Neuronal stem cell (in vitro differentiated cells): ENCODE measurements around the gene WNT8A.

Source experiments
- DNase-seq: peaks from one replicate; pipeline ENCODE4 v3.0.0-alpha.2; 2013; ENCODE audit warnings: low spot score
- H2AFZ ChIP-seq: one replicate; pipeline ENCODE4 v1.6.1; 2013; ENCODE audit warnings: mild to moderate bottlenecking, low read length, inconsistent platforms
- H2AK5ac ChIP-seq: 2 replicates; pipeline ENCODE4 v1.6.1; 2013; ENCODE audit warnings: low read depth, mild to moderate bottlenecking, inconsistent platforms, low read length, moderate library complexity, mixed read lengths
- H2BK120ac ChIP-seq: 2 replicates; pipeline ENCODE4 v1.6.1; 2013; ENCODE audit warnings: low read depth, mild to moderate bottlenecking, inconsistent platforms, low read length, moderate library complexity, mixed read lengths
- H2BK12ac ChIP-seq: one replicate; pipeline ENCODE4 v1.6.1; 2013; ENCODE audit warnings: low read length, inconsistent platforms
- H2BK15ac ChIP-seq: 2 replicates; pipeline ENCODE4 v1.6.1; 2013; ENCODE audit warnings: mild to moderate bottlenecking, low read length, inconsistent platforms, mixed read lengths
- H2BK5ac ChIP-seq: one replicate; pipeline ENCODE4 v1.6.1; 2013; ENCODE audit warnings: inconsistent platforms, mild to moderate bottlenecking, low read length, moderate library complexity
- H3K14ac ChIP-seq: one replicate; pipeline ENCODE4 v1.6.1; 2013; ENCODE audit warnings: low read length, inconsistent platforms
- H3K18ac ChIP-seq: 2 replicates; pipeline ENCODE4 v1.6.1; 2013; ENCODE audit warnings: low read length, inconsistent platforms
- H3K23ac ChIP-seq: 2 replicates; pipeline ENCODE4 v1.6.1; 2013; ENCODE audit warnings: low read depth, mild to moderate bottlenecking, mixed read lengths, low read length, inconsistent platforms; ENCODE audit not compliant: poor library complexity
- H3K27ac ChIP-seq: replicated peaks from 3 replicates; pipeline ENCODE4 v1.5.1; 2013; ENCODE audit warnings: low read length, inconsistent platforms
- H3K27me3 ChIP-seq, 3 experiments: 2 replicates each; pipeline ENCODE4 v1.6.1; 2013; ENCODE audit warnings: low read length in 3 of 3, mild to moderate bottlenecking in 2 of 3, inconsistent platforms in 1 of 3, low read depth in 1 of 3, mixed read lengths in 1 of 3, moderate library complexity in 1 of 3; ENCODE audit not compliant: control insufficient read depth in 3 of 3, insufficient read depth in 3 of 3
- H3K36me3 ChIP-seq, 2 donors: replicated peaks in 1 of 2; 2 replicates each; pipeline ENCODE4 v1.6.1; 2013; ENCODE audit warnings: low read length in 2 of 2; ENCODE audit not compliant: control insufficient read depth in 2 of 2, insufficient read depth in 2 of 2
- H3K4ac ChIP-seq: 2 replicates; pipeline ENCODE4 v1.6.1; 2013; ENCODE audit warnings: inconsistent platforms, mild to moderate bottlenecking, low read length, moderate library complexity
- H3K4me1 ChIP-seq, 2 donors: 1 replicate in 1 of 2; 2 replicates in 1 of 2; pipeline ENCODE4 v1.6.1; 2013; ENCODE audit warnings: low read length in 2 of 2, low read depth in 1 of 2; ENCODE audit not compliant: control insufficient read depth in 2 of 2, insufficient read depth in 1 of 2
- H3K4me2 ChIP-seq: one replicate; pipeline ENCODE4 v1.6.1; 2013; ENCODE audit warnings: mild to moderate bottlenecking, low read length, inconsistent platforms; ENCODE audit not compliant: insufficient read depth, poor library complexity, severe bottlenecking
- H3K4me3 ChIP-seq, 2 donors: 2 replicates each; pipeline ENCODE4 v1.5.1; 2013; ENCODE audit warnings: low read length in 2 of 2, mild to moderate bottlenecking in 2 of 2, inconsistent platforms in 1 of 2, moderate library complexity in 1 of 2
- H3K79me1 ChIP-seq: one replicate; pipeline ENCODE4 v1.6.1; 2013; ENCODE audit warnings: low read depth, mild to moderate bottlenecking, inconsistent platforms, low read length, moderate library complexity
- H3K9ac ChIP-seq: one replicate; pipeline ENCODE4 v1.6.1; 2013; ENCODE audit warnings: mild to moderate bottlenecking, low read depth, low read length, inconsistent platforms; ENCODE audit not compliant: poor library complexity
- H3K9me3 ChIP-seq, 2 donors: replicated peaks in 1 of 2; 2 replicates each; pipeline versions ENCODE3 to v1.6.1; 2013; ENCODE audit warnings: low read length in 2 of 2, mild to moderate bottlenecking in 2 of 2, inconsistent platforms in 1 of 2, low read depth in 1 of 2, mixed read lengths in 1 of 2, moderate library complexity in 1 of 2; ENCODE audit not compliant: control insufficient read depth in 2 of 2, insufficient read depth in 1 of 2
- H4K8ac ChIP-seq: one replicate; pipeline ENCODE4 v1.6.1; 2013; ENCODE audit warnings: low read depth, mild to moderate bottlenecking, inconsistent platforms, low read length, moderate library complexity
- H4K91ac ChIP-seq: one replicate; pipeline ENCODE4 v1.6.1; 2013; ENCODE audit warnings: low read length, low read depth, mild to moderate bottlenecking, inconsistent platforms; ENCODE audit not compliant: poor library complexity
- WGBS, 2 donors: extraction: QIAGEN DNeasy Blood & Tissue Kit; methylation state at CpG; one replicate each; pipeline ENCODE4 v1.1.7; 2013; ENCODE audit warnings: missing lambda C conversion rate in 2 of 2, mixed read lengths in 1 of 2; ENCODE audit not compliant: insufficient read length in 2 of 2, insufficient replicate concordance in 1 of 2; ENCODE audit errors: extremely low coverage in 2 of 2; 5-methylcytosine and 5-hydroxymethylcytosine counted together

WNT8A gene

GRCh38 chr5:138132543-138132942 lies 48.7 kb downstream of the WNT8A start:
- no peaks in the 10 kb centered on the region for H3K9me3 ChIP-seq
- H4K8ac ChIP-seq: no peak overlapping the region
- no peak overlapping the region for H3K4me3 ChIP-seq
- no peak overlapping the region for H3K4ac ChIP-seq
- no peak for DNase-seq
- no peak overlapping the region for H3K18ac ChIP-seq
- no peaks in the 10 kb centered on the region for H3K27me3 ChIP-seq
- no peak overlapping the region for H2BK12ac ChIP-seq
- no peak overlapping the region for H3K23ac ChIP-seq
- no peak overlapping the region for H2AFZ ChIP-seq
- no CpG with 5 or more reads among the region's 7 CpGs for WGBS, 2 donors
- no peaks in the 10 kb centered on the region for H3K4me1 ChIP-seq
- no peak overlapping the region for H4K91ac ChIP-seq
- H2BK5ac ChIP-seq: no peak overlapping the region
- H3K4me2 ChIP-seq: no peak overlapping the region
- no peak overlapping the region for H3K27ac ChIP-seq
- H2BK15ac ChIP-seq: no peak overlapping the region
- H3K79me1 ChIP-seq: no peaks in the 10 kb centered on the region
- no peak overlapping the region for H3K14ac ChIP-seq
- no peak overlapping the region for H2AK5ac ChIP-seq
- H2BK120ac ChIP-seq: no peak overlapping the region
- no peaks in the 10 kb centered on the region for H3K36me3 ChIP-seq
- no peak overlapping the region for H3K9ac ChIP-seq

- Histone ChIP-seq H3K4me2 (peak within 1 kb of the TSS; percentile 60), H3K27ac (no peak within 1 kb of the TSS), H3K4me1 (no peaks in the 10 kb centered on the region), H4K8ac (no peak within 1 kb of the TSS), H3K18ac (peak within 1 kb of the TSS; percentile 90), H3K79me1 (no peaks in the 10 kb centered on the region), H2AFZ (peak within 1 kb of the TSS; percentile 96), H2AK5ac (no peak within 1 kb of the TSS), H2BK15ac (no peak within 1 kb of the TSS), H2BK120ac (no peak within 1 kb of the TSS), H3K14ac (no peak within 1 kb of the TSS), H3K23ac (no peak within 1 kb of the TSS), H2BK12ac (no peak within 1 kb of the TSS), H3K4me3 (peak within 1 kb of the TSS; percentile 72 to 89), H3K27me3 (no peaks in the 10 kb centered on the region), H2BK5ac (no peak within 1 kb of the TSS), H3K4ac (no peak within 1 kb of the TSS), H3K9me3 (no peaks in the 10 kb centered on the region), H3K9ac (no peak within 1 kb of the TSS), H4K91ac (no peak within 1 kb of the TSS), H3K36me3 (no peaks in the 10 kb centered on the region)
- no CpG with 5 or more reads among the region's 31 CpGs for WGBS, 2 donors
- peak; percentile 38 for DNase-seq
These were observed 55.3 kb downstream of the WNT8A start, which contains the start of gene NME5 for GRCh38 chr5:138138949-138139780. Gene NME5 (minus strand): TSS chr5:138139428. CDS start chr5:138138780, 648 bp downstream.

- Histone ChIP-seq H2BK15ac (no peak overlapping the region), H3K9me3 (no peaks in the 10 kb centered on the region), H3K9ac (no peak overlapping the region), H3K4me1 (no peaks in the 10 kb centered on the region), H2AFZ (peak overlapping the region; percentile 96), H2BK120ac (no peak overlapping the region), H3K18ac (no peak overlapping the region), H2AK5ac (no peak overlapping the region), H2BK12ac (no peak overlapping the region), H3K14ac (no peak overlapping the region), H4K8ac (no peak overlapping the region), H3K79me1 (no peaks in the 10 kb centered on the region), H3K27ac (no peak overlapping the region), H3K4me3 (peak overlapping the region in 1 of 2 donors; percentile 72), H3K4me2 (no peak overlapping the region), H2BK5ac (no peak overlapping the region), H3K4ac (no peak overlapping the region), H3K23ac (no peak overlapping the region), H3K36me3 (no peaks in the 10 kb centered on the region), H4K91ac (no peak overlapping the region), H3K27me3 (no peaks in the 10 kb centered on the region)
- no peak for DNase-seq
- WGBS, 2 donors: no CpG with 5 or more reads among the region's 3 CpGs
These were observed 55.9 kb downstream of the WNT8A start for GRCh38 chr5:138139781-138140090.

GRCh38 chr5:138140268-138140667 lies 56.4 kb downstream of the WNT8A start:
- Histone ChIP-seq H4K91ac (no peak overlapping the region), H3K14ac (no peak overlapping the region), H3K79me1 (no peaks in the 10 kb centered on the region), H4K8ac (no peak overlapping the region), H3K27me3 (no peaks in the 10 kb centered on the region), H3K4me1 (no peaks in the 10 kb centered on the region), H3K23ac (no peak overlapping the region), H3K4me2 (no peak overlapping the region), H2BK12ac (no peak overlapping the region), H3K4ac (no peak overlapping the region), H3K4me3 (no peak overlapping the region), H3K9ac (no peak overlapping the region), H3K36me3 (no peaks in the 10 kb centered on the region), H3K18ac (no peak overlapping the region), H3K9me3 (no peaks in the 10 kb centered on the region), H2BK5ac (no peak overlapping the region), H2AFZ (peak overlapping the region; percentile 96), H3K27ac (no peak overlapping the region), H2BK15ac (no peak overlapping the region), H2BK120ac (no peak overlapping the region), H2AK5ac (no peak overlapping the region)
- no CpG with 5 or more reads among the region's 4 CpGs for WGBS, 2 donors
- DNase-seq: no peak
